ENCODE measurements around the gene GNG14. TPM values are rescaled to one million over a fixed set of nuclear protein-coding genes. Genes with fewer than 3 reads are reported as not detected.
A peak's percentile ranks its signal among the peaks of the same experiment; 100 is the strongest.
"Not testable (repeated sequence)": the region's sequence is repeated elsewhere in the genome, so short reads cannot be mapped to it uniquely, and the experiment has no call there.

GNG14 gene
- total RNA-seq, 1 experiment from 2014 or later = not detected

GRCh38 chr19:12723641-12724426 lies 36.0 kb downstream of the GNG14 start, which contains the start of gene TNPO2:
TNPO2 (minus strand) TSS chr19:12723932; CDS start chr19:12720977, 2,955 bp downstream.
- Histone ChIP-seq H3K14ac (ENCODE audit: insufficient read depth, low read length) (peak within 1 kb of the TSS; percentile 87), H3K56ac (ENCODE audit: insufficient read length, low read depth, low read length) (peak within 1 kb of the TSS; percentile 31), H3K79me2 (ENCODE audit: insufficient read depth, low read length) (peaks cover 26% of the 10 kb centered on the region; the same call in 1 of the 2 replicates), H2BK20ac (ENCODE audit: low read depth, low read length, poor library complexity, severe bottlenecking) (no peak within 1 kb of the TSS), H3T11ph (ENCODE audit: low read length) (no peak within 1 kb of the TSS), H2AK5ac (ENCODE audit: insufficient read length, low read length) (no peak within 1 kb of the TSS), H3K18ac (ENCODE audit: insufficient read length, low read depth, low read length) (peak within 1 kb of the TSS; percentile 92), H3K9ac (ENCODE audit: extremely low read depth, insufficient read length, low read length) (peak within 1 kb of the TSS; percentile 97), H3K27me3 (ENCODE audit: insufficient read depth, low read length) (no peaks in the 10 kb centered on the region), H2BK5ac (ENCODE audit: insufficient read length, low read length) (no peak within 1 kb of the TSS), H3K4me2 (ENCODE audit: insufficient read depth, insufficient read length, low read length) (peak within 1 kb of the TSS; percentile 96), H2AFZ (ENCODE audit: low read length) (no peak within 1 kb of the TSS), H4K8ac (replicated peaks; ENCODE audit: insufficient read length, low read depth, low read length) (no peak within 1 kb of the TSS), H4K20me1 (ENCODE audit: control insufficient read depth, insufficient read depth, insufficient read length) (no peaks in the 10 kb centered on the region), H3K4me1 (ENCODE audit: insufficient read depth, low read length) (no peaks in the 10 kb centered on the region), H4K5ac (ENCODE audit: insufficient read length, low read depth, low read length) (peak within 1 kb of the TSS; percentile 19), H3K4ac (ENCODE audit: low read depth, low read length) (no peak within 1 kb of the TSS; the same call in 1 of the 2 replicates), H2BK120ac (ENCODE audit: low read depth, low read length, poor library complexity, severe bottlenecking) (no peak within 1 kb of the TSS), H3K23ac (ENCODE audit: insufficient read length, low read depth, low read length) (no peak within 1 kb of the TSS), H2BK15ac (ENCODE audit: low read depth, low read length) (no peak within 1 kb of the TSS), H3K23me2 (ENCODE audit: insufficient read length, low read depth, low read length, poor library complexity, severe bottlenecking) (peaks cover 22% of the 10 kb centered on the region), H3K9me3 (ENCODE audit: control insufficient read depth, low read depth, low read length) (no peaks in the 10 kb centered on the region), H3K79me1 (ENCODE audit: insufficient read depth, low read depth, low read length, poor library complexity, severe bottlenecking) (peaks cover 7% of the 10 kb centered on the region), H3K27ac (ENCODE audit: insufficient read length, low read depth, low read length) (peak within 1 kb of the TSS; percentile 30), H4K91ac (ENCODE audit: insufficient read length, low read depth, low read length) (no peak within 1 kb of the TSS), H2BK12ac (ENCODE audit: insufficient read length, low read depth, low read length) (no peak within 1 kb of the TSS)
- H3K27ac Mint-ChIP-seq = peak within 1 kb of the TSS; percentile 93 to 99 (median 97)
- H3K27me3 Mint-ChIP-seq (ENCODE audit: low read depth) = no peaks in the 10 kb centered on the region
- H3K4me3 Mint-ChIP-seq = peak within 1 kb of the TSS; percentile 97 to 98
- peak; percentile 87 for DNase-seq
- WGBS (ENCODE audit: extremely low coverage, insufficient read length, low lambda C conversion rate) = no CpG with 5 or more reads among the region's 28 CpGs
- H3K36me3 Mint-ChIP-seq (ENCODE audit: insufficient read depth in 1 of 3, low read depth in 3 of 3) = peaks cover 19 to 37% (median 21%) of the 10 kb centered on the region in 3 experiments; a peak in 6 of 7 replicates
- peaks cover 15 to 26% of the 10 kb centered on the region in 2 experiments for H3K4me1 Mint-ChIP-seq
- no peaks in the 10 kb centered on the region for H3K9me3 Mint-ChIP-seq
- no peak for TF ChIP-seq CTCF (conservative IDR thresholded peaks at IDR 0.05)

- not testable (repeated sequence) for H4K8ac ChIP-seq (replicated peaks; ENCODE audit: insufficient read length, low read depth, low read length); DNase-seq; H2BK15ac ChIP-seq (ENCODE audit: low read depth, low read length); H3K9ac ChIP-seq (ENCODE audit: extremely low read depth, insufficient read length, low read length); H4K20me1 ChIP-seq (ENCODE audit: control insufficient read depth, insufficient read depth, insufficient read length); H3K4me3 Mint-ChIP-seq; H3K9me3 ChIP-seq (ENCODE audit: control insufficient read depth, low read depth, low read length); H3K56ac ChIP-seq (ENCODE audit: insufficient read length, low read depth, low read length); H3K4me2 ChIP-seq (ENCODE audit: insufficient read depth, insufficient read length, low read length); H2AFZ ChIP-seq (ENCODE audit: low read length); H3K23ac ChIP-seq (ENCODE audit: insufficient read length, low read depth, low read length); H3K4me1 ChIP-seq (ENCODE audit: insufficient read depth, low read length); H2BK120ac ChIP-seq (ENCODE audit: low read depth, low read length, poor library complexity, severe bottlenecking); H4K91ac ChIP-seq (ENCODE audit: insufficient read length, low read depth, low read length); H3K27me3 Mint-ChIP-seq (ENCODE audit: low read depth); H2BK20ac ChIP-seq (ENCODE audit: low read depth, low read length, poor library complexity, severe bottlenecking); H2BK12ac ChIP-seq (ENCODE audit: insufficient read length, low read depth, low read length); H3K79me1 ChIP-seq (ENCODE audit: insufficient read depth, low read depth, low read length, poor library complexity, severe bottlenecking); H2BK5ac ChIP-seq (ENCODE audit: insufficient read length, low read length); H3K14ac ChIP-seq (ENCODE audit: insufficient read depth, low read length); H2AK5ac ChIP-seq (ENCODE audit: insufficient read length, low read length); H3K18ac ChIP-seq (ENCODE audit: insufficient read length, low read depth, low read length); H3T11ph ChIP-seq (ENCODE audit: low read length); H3K27ac ChIP-seq (ENCODE audit: insufficient read length, low read depth, low read length); H3K4ac ChIP-seq (ENCODE audit: low read depth, low read length); H3K27ac Mint-ChIP-seq; H3K27me3 ChIP-seq (ENCODE audit: insufficient read depth, low read length); H3K9me3 Mint-ChIP-seq; H4K5ac ChIP-seq (ENCODE audit: insufficient read length, low read depth, low read length)
- Histone ChIP-seq H3K79me2 (ENCODE audit: insufficient read depth, low read length) (peaks cover 15% of the 10 kb centered on the region; the same call in 1 of the 2 replicates), H3K23me2 (ENCODE audit: insufficient read length, low read depth, low read length, poor library complexity, severe bottlenecking) (peaks cover 22% of the 10 kb centered on the region)
- Mint-ChIP-seq H3K4me1 (peaks cover 11 to 23% of the 10 kb centered on the region in 2 experiments), H3K36me3 (ENCODE audit: insufficient read depth in 1 of 3, low read depth in 3 of 3) (peaks cover 19 to 39% (median 22%) of the 10 kb centered on the region in 3 experiments)
- WGBS (ENCODE audit: extremely low coverage, insufficient read length, low lambda C conversion rate) = no CpG with 5 or more reads among the region's 10 CpGs
Measured at GRCh38 chr19:12725612-12726011, 37.8 kb downstream of the GNG14 start.
